Mucosa of gallbladder (tissue), 1 donor: Measurements from ENCODE around the gene OR10A4. TPM values are rescaled to one million over a fixed set of nuclear protein-coding genes. Genes with fewer than 3 reads are reported as not detected.
"Not testable (repeated sequence)": the region's sequence is repeated elsewhere in the genome, so short reads cannot be mapped to it uniquely, and the experiment has no call there.

ENCODE experiments used
- DNase-seq: peaks from one replicate; pipeline ENCODE4 v3.0.0-alpha.2; 2020; ENCODE audit warnings: low spot score
- total RNA-seq: library from RNA; stranded (reverse); gene quantifications from one replicate; pipeline ENCODE4 v1.2.1, GENCODE V29; 2021
- donor health status: DM: no; HTN: no; CAD: no.

The OR10A4 gene, protein sequence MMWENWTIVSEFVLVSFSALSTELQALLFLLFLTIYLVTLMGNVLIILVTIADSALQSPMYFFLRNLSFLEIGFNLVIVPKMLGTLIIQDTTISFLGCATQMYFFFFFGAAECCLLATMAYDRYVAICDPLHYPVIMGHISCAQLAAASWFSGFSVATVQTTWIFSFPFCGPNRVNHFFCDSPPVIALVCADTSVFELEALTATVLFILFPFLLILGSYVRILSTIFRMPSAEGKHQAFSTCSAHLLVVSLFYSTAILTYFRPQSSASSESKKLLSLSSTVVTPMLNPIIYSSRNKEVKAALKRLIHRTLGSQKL
- total RNA-seq, result not detected

DNA sequence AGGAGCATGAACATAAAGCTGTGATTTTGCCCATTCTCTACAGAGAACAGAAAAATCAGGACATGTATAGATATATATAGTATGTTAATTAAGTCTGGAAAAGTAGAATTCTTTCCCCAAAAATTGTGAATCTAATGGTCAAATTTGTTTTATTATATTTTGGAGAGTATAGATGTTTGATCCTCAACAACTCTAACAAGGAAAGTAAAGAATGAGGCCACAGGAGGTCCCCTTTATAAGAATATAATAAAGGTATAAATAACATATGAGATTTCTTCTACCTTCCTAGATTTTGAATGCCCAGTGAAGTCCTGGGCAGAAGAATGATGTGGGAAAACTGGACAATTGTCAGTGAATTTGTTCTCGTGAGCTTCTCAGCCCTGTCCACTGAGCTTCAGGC, at the start of gene OR10A4:
TSS of gene OR10A4 (plus strand) at position 301 of the 400 bp plus-strand sequence. CDS start at position 324, 23 bp downstream.
- no peak for DNase-seq

- no peak for DNase-seq
These were observed 48.3 kb upstream of the OR10A4 start for GRCh38 chr11:6828103-6828502.

GRCh38 chr11:6833356-6833755, 43.1 kb upstream of the OR10A4 start:
- DNase-seq, result no peak

GRCh38 chr11:6834021-6834420, 42.4 kb upstream of the OR10A4 start:
- DNase-seq, result no peak

DNA sequence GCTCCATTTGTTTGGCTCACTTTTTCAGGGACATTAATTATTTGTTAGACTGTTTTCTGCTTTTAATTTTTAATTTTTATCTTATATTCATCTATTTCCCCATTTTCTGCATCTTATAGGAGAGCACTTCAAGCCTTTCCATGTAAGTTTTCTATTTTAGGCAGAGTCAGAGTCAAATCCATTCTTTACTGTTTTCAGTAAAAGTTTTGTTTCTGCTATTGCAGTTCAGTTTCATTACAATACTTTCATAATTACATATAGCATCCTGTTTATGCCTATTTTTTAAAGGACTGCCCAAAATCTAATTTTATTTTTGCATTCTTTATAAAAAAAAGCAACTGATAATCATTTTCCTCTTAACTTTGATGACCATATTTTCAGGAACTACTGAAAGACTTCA, 34.7 kb upstream of the OR10A4 start:
- DNase-seq, result no peak

GRCh38 chr11:6843670-6844069, 32.8 kb upstream of the OR10A4 start:
- no peak for DNase-seq

GRCh38 chr11:6844356-6844755, 32.1 kb upstream of the OR10A4 start:
- DNase-seq, result no peak

DNA sequence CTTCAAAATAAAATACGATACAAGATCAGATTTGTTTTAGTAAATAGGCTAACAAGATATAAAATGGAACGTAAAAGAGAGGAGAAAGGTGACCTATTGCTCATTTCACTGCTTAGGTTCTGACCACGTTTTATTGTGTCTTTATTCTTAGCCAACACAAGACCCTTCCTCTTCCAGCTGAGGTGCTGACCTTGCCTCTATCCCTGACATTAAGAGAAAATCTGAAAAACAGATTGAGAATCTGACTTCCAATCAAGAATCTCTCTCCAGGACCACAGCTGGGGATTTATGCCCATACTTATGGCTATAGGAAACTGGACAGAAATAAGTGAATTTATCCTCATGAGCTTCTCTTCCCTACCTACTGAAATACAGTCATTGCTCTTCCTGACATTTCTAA, 31.0 kb upstream of the OR10A4 start, which contains the start of gene OR10A5:
TSS of gene OR10A5 (plus strand) at position 301 of the 400 bp plus-strand sequence. CDS start at position 301, 0 bp downstream.
- DNase-seq, result no peak

DNA sequence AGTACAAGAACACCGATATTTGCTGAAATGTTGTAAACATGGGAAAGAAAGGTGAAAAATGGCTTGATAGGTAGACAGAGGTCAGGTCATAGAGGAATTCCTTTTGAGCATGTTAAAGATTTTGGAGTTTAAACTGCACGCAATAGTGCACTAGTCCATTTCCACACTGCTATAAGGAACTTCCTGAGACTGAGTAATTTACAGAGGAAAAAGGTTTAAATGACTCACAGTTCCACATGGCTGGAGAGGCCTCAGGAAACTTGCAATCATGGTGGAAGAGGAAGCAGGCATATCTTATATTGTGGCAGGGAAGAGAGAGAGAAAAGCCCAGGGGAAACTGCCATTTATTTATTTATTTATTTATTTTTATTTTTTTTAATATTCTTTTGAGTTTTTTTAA, 25.9 kb upstream of the OR10A4 start:
- no peak for DNase-seq

DNA sequence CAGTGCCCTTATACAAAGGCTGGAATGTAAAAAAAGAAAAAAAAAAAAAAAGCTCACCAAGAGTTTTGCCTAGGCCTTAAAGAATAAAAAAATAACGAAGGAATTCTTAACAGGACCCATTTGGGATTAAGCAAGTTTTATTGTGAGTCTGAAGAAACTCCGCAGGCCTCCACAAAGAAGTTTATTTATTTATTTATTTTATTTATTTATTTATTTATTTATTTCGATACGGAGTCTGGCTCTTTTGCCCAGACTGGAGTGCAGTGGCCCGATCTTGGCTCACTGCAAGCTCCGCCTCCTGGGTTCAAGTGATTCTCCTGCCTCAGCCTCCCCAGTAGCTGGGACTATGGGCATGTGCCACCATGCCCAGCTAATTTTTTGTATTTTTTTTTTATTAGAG, 21.6 kb upstream of the OR10A4 start:
- DNase-seq, result not testable (repeated sequence)

DNA sequence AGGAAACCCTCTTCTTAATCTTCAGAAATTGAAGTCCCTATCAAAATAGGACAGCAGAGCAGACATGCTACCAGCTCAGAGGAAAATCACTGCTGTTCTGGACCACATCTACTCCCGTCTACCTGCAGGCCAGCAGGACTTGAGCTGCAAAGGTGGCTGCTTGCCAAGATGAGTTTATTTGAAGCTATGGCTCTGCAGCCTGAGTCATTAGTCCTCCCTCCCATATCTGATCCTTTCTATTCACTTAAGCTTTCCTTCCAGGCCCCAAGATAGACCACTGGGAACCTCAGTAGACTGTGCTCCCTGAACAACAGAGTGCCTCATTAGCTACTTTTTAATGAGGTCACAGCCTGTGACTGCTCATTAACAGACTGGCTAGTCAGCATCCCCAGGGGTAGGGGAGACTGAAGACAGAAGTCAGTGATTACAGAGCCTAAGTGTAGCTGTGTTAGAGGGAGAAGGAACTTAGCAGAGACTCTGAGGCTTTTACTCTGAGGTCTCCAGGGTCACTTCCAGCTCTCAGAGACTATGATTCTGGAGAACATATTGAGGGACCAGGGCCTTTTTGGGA, 20.4 kb upstream of the OR10A4 start:
- DNase-seq, result no peak

DNA sequence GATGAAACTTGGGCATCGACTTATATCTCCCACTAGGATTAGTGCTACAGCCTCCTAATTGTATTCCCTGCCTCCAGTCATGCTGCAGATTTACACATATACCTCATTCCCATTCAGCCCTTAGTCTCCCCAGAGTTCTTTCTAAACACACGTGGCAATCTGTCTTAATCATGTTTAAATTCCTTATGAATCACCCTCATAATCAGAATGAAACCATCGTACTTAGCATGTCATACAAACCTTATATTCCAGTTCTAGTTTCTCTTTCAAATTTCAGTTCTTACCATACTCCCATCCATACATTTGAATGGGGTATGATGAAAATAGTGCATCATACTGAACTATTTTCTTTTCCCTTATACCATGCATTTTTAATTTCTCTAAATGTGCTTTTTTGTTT, 19.6 kb upstream of the OR10A4 start:
- no peak for DNase-seq

GRCh38 chr11:6862961-6863360, 13.5 kb upstream of the OR10A4 start, which contains the start of gene OR10A2:
Gene OR10A2, plus strand, starts transcription at chr11:6863057. Its CDS starts 6,698 bp downstream, at chr11:6869755.
- DNase-seq, result no peak

DNA sequence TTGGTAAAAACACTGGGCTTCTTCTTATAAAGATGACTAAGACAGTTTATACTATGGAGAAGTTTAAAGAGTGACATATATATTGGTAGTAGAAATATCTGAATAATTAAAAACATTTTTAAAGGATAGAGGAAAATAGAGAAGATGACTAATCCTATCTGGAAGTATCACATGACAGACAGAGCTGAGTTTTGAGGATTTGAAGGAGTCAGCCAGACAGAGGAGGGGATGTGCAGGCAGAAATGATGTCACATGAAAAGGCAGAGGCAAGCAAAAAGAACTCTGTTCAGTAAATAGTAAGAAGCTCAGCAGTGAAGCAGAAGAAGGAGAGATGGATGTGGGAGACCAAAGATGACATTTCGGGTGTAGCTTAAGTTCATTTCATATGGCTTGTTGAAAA, 12.0 kb upstream of the OR10A4 start:
- DNase-seq, result no peak

DNA sequence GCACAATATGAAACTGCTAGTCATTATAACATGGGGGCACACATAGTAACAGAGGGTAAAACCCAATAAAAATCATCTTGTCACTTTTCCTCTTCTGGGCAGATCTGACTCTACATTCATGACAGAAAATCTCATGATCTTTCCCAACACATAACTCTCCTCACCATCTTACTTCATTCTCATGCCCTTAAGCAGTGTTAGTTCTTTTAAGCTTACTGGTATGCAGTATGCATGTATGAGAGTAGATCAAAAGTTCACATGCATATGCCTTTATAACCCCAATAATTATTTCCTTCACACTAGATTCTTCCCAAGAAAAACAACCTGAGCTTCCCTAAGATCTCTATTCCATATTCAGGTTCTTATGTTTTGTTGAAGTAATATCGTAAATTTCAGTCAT, 5.1 kb upstream of the OR10A4 start:
- DNase-seq, result no peak

- no peak for DNase-seq
These were observed 664 bp upstream of the OR10A4 start for GRCh38 chr11:6875761-6876160.

DNA sequence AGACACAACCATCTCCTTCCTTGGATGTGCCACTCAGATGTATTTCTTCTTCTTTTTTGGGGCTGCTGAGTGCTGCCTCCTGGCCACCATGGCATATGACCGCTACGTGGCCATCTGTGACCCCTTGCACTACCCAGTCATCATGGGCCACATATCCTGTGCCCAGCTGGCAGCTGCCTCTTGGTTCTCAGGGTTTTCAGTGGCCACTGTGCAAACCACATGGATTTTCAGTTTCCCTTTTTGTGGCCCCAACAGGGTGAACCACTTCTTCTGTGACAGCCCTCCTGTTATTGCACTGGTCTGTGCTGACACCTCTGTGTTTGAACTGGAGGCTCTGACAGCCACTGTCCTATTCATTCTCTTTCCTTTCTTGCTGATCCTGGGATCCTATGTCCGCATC, 489 bp downstream of the OR10A4 start:
- no peak for DNase-seq

DNA sequence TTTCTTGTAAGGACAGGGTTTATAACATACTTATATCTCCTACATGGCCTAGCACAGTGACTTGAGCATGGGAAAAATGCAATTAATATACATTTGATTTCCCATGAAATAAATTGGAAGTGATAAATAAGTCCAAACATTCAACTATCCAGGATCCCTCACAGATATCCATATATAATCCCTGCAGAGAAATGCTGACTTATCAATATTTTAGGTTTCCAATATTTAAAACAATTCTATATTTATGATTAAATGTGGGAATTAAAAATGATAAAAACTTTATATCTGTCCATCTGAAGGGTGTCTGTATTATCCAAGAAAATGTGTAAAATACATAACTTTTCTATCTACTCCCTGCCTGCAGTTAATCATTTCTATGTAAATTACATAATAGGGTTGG, 6.3 kb downstream of the OR10A4 start:
- no peak for DNase-seq

DNA sequence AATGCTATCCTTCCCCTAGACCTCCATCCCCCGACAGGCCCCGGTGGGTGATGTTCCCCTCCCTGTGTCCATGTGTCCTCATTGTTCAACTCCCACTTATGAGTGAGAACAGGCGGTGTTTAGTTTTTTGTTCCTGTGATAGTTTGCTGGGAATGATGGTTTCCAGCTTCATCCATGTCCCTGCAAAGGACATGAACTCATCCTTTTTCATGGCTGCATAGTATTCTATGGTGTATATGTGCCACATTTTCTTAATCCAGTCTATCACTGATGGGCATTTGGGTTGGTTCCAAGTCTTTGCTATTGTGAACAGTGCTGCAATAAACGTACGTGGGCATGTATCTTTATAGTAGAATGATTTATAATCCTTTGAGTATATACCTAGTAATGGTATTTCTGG, 11.3 kb downstream of the OR10A4 start:
- DNase-seq, result not testable (repeated sequence)

DNA sequence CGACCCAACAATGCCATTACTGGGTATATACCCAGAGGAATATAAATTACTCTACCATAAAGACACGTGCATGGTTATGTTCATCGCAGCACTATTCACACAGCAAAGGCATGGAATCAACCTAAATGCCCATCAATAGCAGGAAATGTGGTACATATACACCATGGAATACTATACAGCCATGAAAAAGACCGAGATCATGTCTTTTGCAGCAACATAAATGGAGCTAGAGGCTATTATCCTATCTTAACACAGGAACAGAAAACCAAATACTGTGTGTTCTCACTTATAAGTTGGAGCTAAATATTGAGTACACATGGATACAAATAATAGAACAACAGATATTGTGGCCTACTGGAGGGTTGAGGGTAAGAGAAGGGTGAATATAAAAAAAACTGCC, 12.4 kb downstream of the OR10A4 start:
- DNase-seq, result no peak

GRCh38 chr11:6889835-6890234, 13.4 kb downstream of the OR10A4 start:
- no peak for DNase-seq

DNA sequence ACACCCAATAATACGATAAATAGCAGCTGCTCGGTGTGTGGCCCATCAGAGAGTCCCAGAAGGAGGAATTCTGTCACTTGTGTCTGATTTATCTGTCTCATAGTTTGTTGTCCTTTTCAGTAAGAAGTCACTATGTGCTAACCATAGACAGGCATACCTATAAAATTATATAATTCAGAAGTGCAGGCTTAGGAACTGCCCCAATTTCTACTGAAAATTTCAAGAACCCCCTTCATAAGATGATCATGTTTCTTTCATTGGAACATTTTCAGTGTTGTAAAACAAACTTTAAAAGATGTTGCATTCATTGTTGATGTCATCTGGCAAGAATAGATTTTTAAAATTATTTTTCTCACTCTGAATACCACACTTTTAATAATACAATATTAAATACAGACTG, 16.0 kb downstream of the OR10A4 start, which contains the start of gene OR2D2:
TSS of gene OR2D2 (minus strand) at position 101 of the 400 bp plus-strand sequence. CDS start at position 101, 0 bp downstream.
- DNase-seq, result no peak

DNA sequence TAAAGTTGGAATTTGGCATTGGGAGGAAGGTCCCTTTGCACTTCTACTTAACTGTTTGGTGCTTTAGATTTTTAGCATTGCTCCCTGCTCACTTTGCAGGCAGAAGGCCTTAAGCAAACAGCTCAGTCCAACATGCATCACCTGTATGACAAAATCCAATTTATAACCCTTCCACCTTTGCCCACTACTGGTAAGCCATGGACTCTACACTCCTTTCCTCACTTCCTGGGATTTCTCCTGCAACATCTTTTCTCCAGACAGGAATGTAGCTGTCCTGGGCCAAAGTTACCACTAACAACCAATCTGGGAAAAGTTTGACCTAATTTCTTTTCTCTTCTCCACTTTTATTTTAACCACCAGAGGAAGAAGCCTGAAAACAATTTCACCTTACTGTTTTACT, 17.7 kb downstream of the OR10A4 start:
- DNase-seq, result no peak
